Endothelial cell of umbilical vein (primary cell): ENCODE results near the gene GTSF1L. TPM values are rescaled to one million over a fixed set of nuclear protein-coding genes. Genes with fewer than 3 reads are reported as not detected.

Experiments
- BruUV-seq: library from RNA; stranded (reverse); fragments of 400-500 nt; replicated peaks from 2 replicates; lab custom pipeline; 2021; lab: Mats Ljungman, UMichigan
- CTCF ChIA-PET: fragments of 300-600, 350-600 bp; sonication (Branson Sonifier 250); formaldehyde crosslinking; loops from one replicate; lab custom pipeline; 2021; ENCODE audit warnings: antibody characterized with exemption, inconsistent platforms; lab: Charles Lee
- POLR2A ChIA-PET: fragments of 300-600, 350-600 bp; sonication (Branson Sonifier 250); formaldehyde crosslinking; loops from one replicate; lab custom pipeline; 2021; ENCODE audit warnings: antibody characterized with exemption, inconsistent platforms; lab: Charles Lee
- DNase-seq: peaks from one replicate; pipeline ENCODE4 v3.0.0-alpha.2; 2011; ENCODE audit warnings: low read depth, low spot score
- FAIRE-seq: peaks from 2 replicates; lab custom pipeline; 2011; peaks lifted over from hg19 to GRCh38; lab: Jason Lieb, UNC
- H2AFZ ChIP-seq: 2 replicates; pipeline ENCODE4 v1.6.0; 2012; ENCODE audit warnings: low read depth, low read length, control low read depth, inconsistent platforms
- H3K27ac ChIP-seq: 2 replicates; pipeline ENCODE4 v1.5.1; 2011; ENCODE audit warnings: low read depth, mild to moderate bottlenecking, control low read depth, low read length, moderate library complexity; ENCODE audit not compliant: insufficient read depth
- H3K27me3 ChIP-seq, 2 experiments: 2 replicates each; pipeline versions ENCODE4 v1.6.0 to v1.6.1; 2011; ENCODE audit warnings: low read length in 2 of 2, mixed read lengths in 1 of 2; ENCODE audit not compliant: control insufficient read depth in 2 of 2, insufficient read depth in 2 of 2
- H3K36me3 ChIP-seq, 2 experiments: 2 replicates in 1 of 2; 3 replicates in 1 of 2; pipeline ENCODE4 v1.5.1; 2011; ENCODE audit warnings: low read length in 2 of 2, mild to moderate bottlenecking in 1 of 2, moderate library complexity in 1 of 2; ENCODE audit not compliant: control insufficient read depth in 2 of 2, insufficient read depth in 2 of 2; ENCODE audit errors: extremely low read depth in 1 of 2
- H3K4me1 ChIP-seq: 3 replicates; pipeline ENCODE4 v1.5.1; 2011; ENCODE audit warnings: mild to moderate bottlenecking, low read length; ENCODE audit not compliant: control insufficient read depth, insufficient read depth; ENCODE audit errors: extremely low read depth
- H3K4me2 ChIP-seq: 2 replicates; pipeline ENCODE4 v1.6.1; 2011; ENCODE audit warnings: low read length, control low read depth, mixed read lengths; ENCODE audit not compliant: insufficient read depth
- H3K4me3 ChIP-seq, 3 experiments: fragments of 200-600 bp in 1 of 3; sonication (generic), shearing (Covaris generic) in 1 of 3; replicated peaks in 1 of 3; 2 replicates each; pipeline ENCODE4 v1.5.1; 2011 to 2016; ENCODE audit warnings: control low read depth in 3 of 3, low read length in 3 of 3, mild to moderate bottlenecking in 2 of 3, inconsistent platforms in 1 of 3, low read depth in 1 of 3, moderate library complexity in 1 of 3; ENCODE audit not compliant: insufficient read depth in 1 of 3
- H3K79me2 ChIP-seq: 2 replicates; pipeline ENCODE4 v1.6.0; 2012; ENCODE audit warnings: low read length, inconsistent platforms; ENCODE audit not compliant: control insufficient read depth, insufficient read depth
- H3K9ac ChIP-seq: replicated peaks from 2 replicates; pipeline ENCODE3; 2011; ENCODE audit warnings: low read length, control low read depth; ENCODE audit not compliant: insufficient read depth; ENCODE audit errors: extremely low read depth
- H3K9me1 ChIP-seq: replicated peaks from 3 replicates; pipeline ENCODE4 v1.6.0; 2011; ENCODE audit warnings: mild to moderate bottlenecking, low read length; ENCODE audit not compliant: control insufficient read depth, insufficient read depth; ENCODE audit errors: extremely low read depth
- H3K9me3 ChIP-seq: replicated peaks from 2 replicates; pipeline ENCODE4 v1.5.1; 2012; ENCODE audit warnings: low read length, inconsistent platforms; ENCODE audit not compliant: control insufficient read depth, insufficient read depth
- H4K20me1 ChIP-seq: replicated peaks from 2 replicates; pipeline ENCODE3; 2011; ENCODE audit warnings: mild to moderate bottlenecking, low read length; ENCODE audit not compliant: control insufficient read depth, insufficient read depth; ENCODE audit errors: extremely low read depth
- EZH2 ChIP-seq: IDR thresholded peaks from 2 replicates; pipeline ENCODE4 v1.6.1; 2012; ENCODE audit warnings: borderline replicate concordance, low read depth, mild to moderate bottlenecking, moderate library complexity, low read length, inconsistent platforms; ENCODE audit not compliant: severe bottlenecking
- JUN ChIP-seq: IDR thresholded peaks from 2 replicates; pipeline ENCODE4 v1.6.1; 2011; ENCODE audit warnings: borderline replicate concordance, low read depth; ENCODE audit not compliant: insufficient read length, insufficient read depth
- MYC ChIP-seq: IDR thresholded peaks from one replicate; pipeline ENCODE4 v1.6.1; 2011; ENCODE audit warnings: mild to moderate bottlenecking, low read depth, low read length
- dilution Hi-C: fragments of 300-500 bp; cut with MboI; formaldehyde crosslinking; loops from one replicate; pipeline ENCODE4 v1.15.0; 2019; ENCODE audit warnings: low sequenced_read_pairs; ENCODE audit not compliant: extremely low pct_ligation_motif_present
- intact Hi-C: fragments of 100-400 bp; cut with micrococcal nuclease; formaldehyde crosslinking; loops from one replicate; pipeline ENCODE4 v1.10.0; 2022
- polyA plus RNA-seq, 4 experiments: library from polyadenylated mRNA; depleted of rRNA in 3 of 4; stranded (reverse) in 3 of 4; unstranded in 1 of 4; fragments of >200 nt; gene quantifications; 2 replicates each; pipeline versions ENCODE4 v1.2.1 to v1.2.3, GENCODE V29; 2011 to 2012; ENCODE audit warnings: missing spikeins in 1 of 4
- total RNA-seq: library from RNA; stranded (reverse); gene quantifications from 2 replicates; pipeline ENCODE4 v1.2.3, GENCODE V29; 2021
- TF ChIP-seq, protein P1 (sequence below): IDR thresholded peaks from 2 replicates; pipeline ENCODE4 v1.6.1; 2011; ENCODE audit not compliant: insufficient read depth, insufficient read length
- TF ChIP-seq, protein P2 (sequence below), 2 donors: IDR thresholded peaks; 1 replicate in 1 of 2; 2 replicates in 1 of 2; pipeline ENCODE4 v1.5.1; 2011; ENCODE audit warnings: low read length in 2 of 2, mild to moderate bottlenecking in 2 of 2, moderate library complexity in 2 of 2, control low read depth in 1 of 2, inconsistent platforms in 1 of 2, low read depth in 1 of 2; ENCODE audit not compliant: insufficient read depth in 1 of 2; ENCODE audit errors: extremely low read depth in 1 of 2

The GTSF1L gene
- total and polyA plus RNA-seq, 2 donors (not counting 3 experiments of a cell fraction or from before 2014, with no cell fraction given): not detected

DNA sequence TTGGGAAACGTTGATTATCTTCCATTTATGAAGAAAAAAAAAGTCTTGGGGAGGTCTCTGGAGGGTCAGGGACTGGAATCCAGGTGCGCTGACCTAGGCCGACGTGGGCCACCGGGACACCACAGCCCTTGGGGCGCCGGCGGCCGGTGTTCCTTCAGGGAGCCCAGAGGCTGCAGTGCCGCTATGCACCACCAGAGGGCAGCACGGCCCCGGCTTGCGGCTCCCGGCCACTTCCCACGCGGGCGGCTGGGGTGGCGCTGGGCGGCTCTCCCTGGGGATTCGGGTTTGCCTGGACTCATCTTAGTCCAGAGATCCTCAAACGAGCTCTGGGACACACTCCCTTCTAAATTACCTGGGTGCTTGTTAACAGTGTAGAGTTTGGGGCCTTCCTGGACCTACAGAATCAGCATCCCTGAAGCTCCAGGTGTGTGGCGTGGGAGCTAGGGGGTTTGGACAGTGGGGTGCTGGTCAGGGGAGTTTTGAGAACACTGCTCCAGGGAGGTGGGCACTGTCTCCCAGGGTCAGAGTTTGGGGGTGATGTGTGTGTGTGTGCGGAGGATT is 23.0 kb upstream of the GTSF1L start:
- H4K20me1 ChIP-seq: no peaks in the 10 kb centered on the region
- POLR2A ChIA-PET: no interaction called here
- dilution Hi-C loops: loop anchor here (25.0 kb wide), 1 partner anchor 162 kb away; the partner anchor contains the start of gene TOX2
- H3K9me1 ChIP-seq: no peaks in the 10 kb centered on the region
- TF ChIP-seq, protein P1, sequence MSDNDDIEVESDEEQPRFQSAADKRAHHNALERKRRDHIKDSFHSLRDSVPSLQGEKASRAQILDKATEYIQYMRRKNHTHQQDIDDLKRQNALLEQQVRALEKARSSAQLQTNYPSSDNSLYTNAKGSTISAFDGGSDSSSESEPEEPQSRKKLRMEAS: no peak
- TF ChIP-seq JUN: no peak
- TF ChIP-seq EZH2: no peak
- TF ChIP-seq, protein P2, sequence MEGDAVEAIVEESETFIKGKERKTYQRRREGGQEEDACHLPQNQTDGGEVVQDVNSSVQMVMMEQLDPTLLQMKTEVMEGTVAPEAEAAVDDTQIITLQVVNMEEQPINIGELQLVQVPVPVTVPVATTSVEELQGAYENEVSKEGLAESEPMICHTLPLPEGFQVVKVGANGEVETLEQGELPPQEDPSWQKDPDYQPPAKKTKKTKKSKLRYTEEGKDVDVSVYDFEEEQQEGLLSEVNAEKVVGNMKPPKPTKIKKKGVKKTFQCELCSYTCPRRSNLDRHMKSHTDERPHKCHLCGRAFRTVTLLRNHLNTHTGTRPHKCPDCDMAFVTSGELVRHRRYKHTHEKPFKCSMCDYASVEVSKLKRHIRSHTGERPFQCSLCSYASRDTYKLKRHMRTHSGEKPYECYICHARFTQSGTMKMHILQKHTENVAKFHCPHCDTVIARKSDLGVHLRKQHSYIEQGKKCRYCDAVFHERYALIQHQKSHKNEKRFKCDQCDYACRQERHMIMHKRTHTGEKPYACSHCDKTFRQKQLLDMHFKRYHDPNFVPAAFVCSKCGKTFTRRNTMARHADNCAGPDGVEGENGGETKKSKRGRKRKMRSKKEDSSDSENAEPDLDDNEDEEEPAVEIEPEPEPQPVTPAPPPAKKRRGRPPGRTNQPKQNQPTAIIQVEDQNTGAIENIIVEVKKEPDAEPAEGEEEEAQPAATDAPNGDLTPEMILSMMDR (IDR thresholded peaks at IDR 0.05; ENCODE audit: extremely low read depth in 1 of 2, insufficient read depth in 1 of 2, low read depth in 1 of 2, low read length in 2 of 2): peak; percentile 99
- no peak for TF ChIP-seq MYC
- no peak overlapping the region for H3K4me3 ChIP-seq
- DNase-seq (peak; percentile 37), FAIRE-seq (peak; percentile 55)
- no peaks in the 10 kb centered on the region for H3K36me3 ChIP-seq
- no TSS peak for BruUV-seq
- CTCF ChIA-PET: interaction anchor here (0.5 to 9.9 kb wide), 28 partner anchors 17 to 440 kb away, joined by 3 to 191 read pairs (median 4); no protein-coding TSS in a partner anchor
- no peak overlapping the region for H3K4me2 ChIP-seq
- H3K79me2 ChIP-seq: no peaks in the 10 kb centered on the region
- peak overlapping the region; percentile 75 for H2AFZ ChIP-seq
- H3K4me1 ChIP-seq: peaks cover 12% of the 10 kb centered on the region
- H3K9me3 ChIP-seq: no peaks in the 10 kb centered on the region
- H3K27ac ChIP-seq: no peak overlapping the region
- no peak overlapping the region for H3K9ac ChIP-seq
- intact Hi-C loops: loop anchor here (1.0 to 5.0 kb wide), 7 partner anchors 94 to 441 kb away; partner anchors contain the start of gene SRSF6
- H3K27me3 ChIP-seq: no peaks in the 10 kb centered on the region
